Fibroblast of mammary gland (primary cell): Measurements from ENCODE around the gene PUM1.

ENCODE experiments used
- DNase-seq: peaks from one replicate; pipeline ENCODE4 v3.0.0-alpha.2; 2010; ENCODE audit warnings: low read depth
- H3K4me3 ChIP-seq: 2 replicates; pipeline ENCODE4 v1.5.1; 2011; ENCODE audit warnings: low read depth, mild to moderate bottlenecking, low read length, moderate library complexity; ENCODE audit not compliant: control insufficient read depth
- CTCF ChIP-seq: conservative IDR thresholded peaks from 2 replicates; pipeline ENCODE4 v1.5.1; 2011; ENCODE audit warnings: low read depth, low read length, inconsistent platforms; ENCODE audit not compliant: control insufficient read depth, insufficient read depth

PUM1 gene

GRCh38 chr1:31065310-31066217 lies at the start of gene PUM1:
Gene PUM1, minus strand, starts transcription at chr1:31065717. Its CDS starts 6,151 bp downstream, at chr1:31059566.
- no peak for TF ChIP-seq CTCF
- H3K4me3 ChIP-seq, result peak within 1 kb of the TSS; percentile 99
- DNase-seq, result peak; percentile 95

- H3K4me3 ChIP-seq, result no peak overlapping the region
- no peak for TF ChIP-seq CTCF
- DNase-seq, result no peak
Measured at GRCh38 chr1:31112266-31112935, 46.9 kb upstream of the PUM1 start.

GRCh38 chr1:31111290-31111951 lies 45.9 kb upstream of the PUM1 start:
- H3K4me3 ChIP-seq, result no peak overlapping the region
- no peak for TF ChIP-seq CTCF
- DNase-seq, result peak; percentile 59

GRCh38 chr1:31110846-31111245 lies 45.3 kb upstream of the PUM1 start:
- no peak for TF ChIP-seq CTCF
- DNase-seq, result no peak
- no peak overlapping the region for H3K4me3 ChIP-seq

- no peak overlapping the region for H3K4me3 ChIP-seq
- TF ChIP-seq CTCF, result no peak
- no peak for DNase-seq
Measured at GRCh38 chr1:31108861-31109260, 43.3 kb upstream of the PUM1 start.

- TF ChIP-seq CTCF, result no peak
- peak; percentile 25 for DNase-seq
- H3K4me3 ChIP-seq, result no peak overlapping the region
Measured at GRCh38 chr1:31105646-31106045, 40.1 kb upstream of the PUM1 start.
